ENCODE measurements around the gene ABHD2. TPM values are rescaled to one million over a fixed set of nuclear protein-coding genes. Genes with fewer than 3 reads are reported as not detected.

ABHD2 gene
- polyA plus RNA-seq, 1 experiment, result 51.5 TPM

DNA sequence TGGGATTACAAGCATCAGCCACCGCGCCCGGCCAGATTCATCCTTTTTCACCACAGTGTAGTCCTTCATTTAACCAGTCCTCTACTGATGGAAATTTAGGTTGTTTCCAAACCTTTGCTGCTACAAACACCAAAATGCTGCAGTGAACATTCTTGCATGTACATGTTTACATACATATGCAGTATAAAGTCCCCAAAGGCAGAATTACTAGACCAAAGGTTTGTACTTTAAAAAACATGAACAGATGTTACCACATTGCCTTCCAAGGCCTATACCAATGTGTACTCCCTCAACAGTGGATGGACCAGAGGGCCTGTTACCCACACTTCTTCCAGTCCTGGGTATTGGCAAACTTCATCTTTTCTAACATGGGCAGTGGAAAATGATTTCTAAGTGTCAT is 82.1 kb downstream of the ABHD2 start:
- DNase-seq (ENCODE audit: low read depth, low spot score), result no peak
- no peaks in the 10 kb centered on the region for H3K9me3 ChIP-seq (ENCODE audit: control insufficient read depth, insufficient read depth, low read length)
- H3K27me3 ChIP-seq (ENCODE audit: control insufficient read depth, insufficient read depth, low read length), result no peaks in the 10 kb centered on the region
- TF ChIP-seq, protein P1, sequence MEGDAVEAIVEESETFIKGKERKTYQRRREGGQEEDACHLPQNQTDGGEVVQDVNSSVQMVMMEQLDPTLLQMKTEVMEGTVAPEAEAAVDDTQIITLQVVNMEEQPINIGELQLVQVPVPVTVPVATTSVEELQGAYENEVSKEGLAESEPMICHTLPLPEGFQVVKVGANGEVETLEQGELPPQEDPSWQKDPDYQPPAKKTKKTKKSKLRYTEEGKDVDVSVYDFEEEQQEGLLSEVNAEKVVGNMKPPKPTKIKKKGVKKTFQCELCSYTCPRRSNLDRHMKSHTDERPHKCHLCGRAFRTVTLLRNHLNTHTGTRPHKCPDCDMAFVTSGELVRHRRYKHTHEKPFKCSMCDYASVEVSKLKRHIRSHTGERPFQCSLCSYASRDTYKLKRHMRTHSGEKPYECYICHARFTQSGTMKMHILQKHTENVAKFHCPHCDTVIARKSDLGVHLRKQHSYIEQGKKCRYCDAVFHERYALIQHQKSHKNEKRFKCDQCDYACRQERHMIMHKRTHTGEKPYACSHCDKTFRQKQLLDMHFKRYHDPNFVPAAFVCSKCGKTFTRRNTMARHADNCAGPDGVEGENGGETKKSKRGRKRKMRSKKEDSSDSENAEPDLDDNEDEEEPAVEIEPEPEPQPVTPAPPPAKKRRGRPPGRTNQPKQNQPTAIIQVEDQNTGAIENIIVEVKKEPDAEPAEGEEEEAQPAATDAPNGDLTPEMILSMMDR (IDR thresholded peaks at IDR 0.05; ENCODE audit: low read depth, low read length), result no peak
- ChIA-PET POLR2A (no interaction called here), CTCF (interaction anchor here (1.6 to 5.7 kb wide), 4 partner anchors 16 to 111 kb away, joined by 9 to 134 read pairs (median 12); partner anchors contain the start of gene ABHD2)
- H3K27ac ChIP-seq (ENCODE audit: low read depth, low read length), result no peak overlapping the region
- H3K4me3 ChIP-seq (ENCODE audit: low read depth, low read length), result no peak overlapping the region

DNA sequence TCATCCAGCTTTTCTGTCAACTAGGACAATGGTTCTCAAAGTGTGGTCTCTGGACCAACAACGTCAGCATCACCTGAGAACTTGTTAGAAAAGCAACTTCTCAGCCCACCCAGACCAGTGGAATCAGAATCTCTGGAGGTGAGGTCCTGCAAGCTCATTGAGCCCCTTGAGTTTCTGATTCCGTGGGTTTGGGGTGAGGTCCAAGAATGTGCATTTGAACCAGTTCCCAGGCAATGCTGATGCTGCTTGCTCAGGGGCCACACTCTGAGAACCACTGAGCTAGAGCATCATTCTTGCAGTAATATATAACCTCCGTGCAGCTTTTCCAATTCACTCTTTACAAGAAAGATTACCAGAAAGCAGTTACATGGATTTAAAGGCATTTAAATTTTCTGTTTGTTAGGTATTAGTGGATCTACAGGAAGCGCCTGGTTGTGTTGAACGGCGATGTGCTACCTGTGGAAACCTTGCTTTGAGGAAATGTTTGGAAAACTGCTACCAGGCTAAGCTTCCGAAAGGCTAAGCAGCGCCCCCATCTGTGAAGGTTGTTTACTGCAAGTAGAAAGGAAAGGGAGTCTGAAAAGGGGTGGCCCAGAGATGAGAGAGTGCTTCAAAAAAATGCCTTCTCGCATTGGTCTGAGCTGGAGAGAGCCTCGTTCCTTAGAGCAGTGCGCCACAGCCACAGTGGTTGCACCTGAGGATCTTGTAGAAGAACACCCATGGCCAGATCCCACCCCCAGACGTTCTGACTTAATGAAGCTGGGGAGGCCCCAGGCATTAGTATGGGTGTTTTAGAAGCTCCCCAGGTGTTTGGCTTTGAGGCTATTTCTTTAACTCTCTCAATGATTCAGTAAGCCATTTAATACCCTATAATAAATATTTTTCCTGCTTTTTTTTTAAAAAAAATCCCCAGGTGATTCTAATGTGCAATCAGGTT is 83.1 kb downstream of the ABHD2 start:
- H3K27me3 ChIP-seq (ENCODE audit: control insufficient read depth, insufficient read depth, low read length), result no peaks in the 10 kb centered on the region
- TF ChIP-seq, protein P1 (IDR thresholded peaks at IDR 0.05; ENCODE audit: low read depth, low read length), result peak; percentile 72
- ChIA-PET CTCF (interaction anchor here (0.8 to 5.7 kb wide), 27 partner anchors 10 to 293 kb away, joined by 3 to 134 read pairs (median 6); partner anchors contain the start of gene ABHD2), POLR2A (no interaction called here)
- no peaks in the 10 kb centered on the region for H3K9me3 ChIP-seq (ENCODE audit: control insufficient read depth, insufficient read depth, low read length)
- H3K4me3 ChIP-seq (ENCODE audit: low read depth, low read length), result no peak overlapping the region
- DNase-seq (ENCODE audit: low read depth, low spot score), result no peak
- H3K27ac ChIP-seq (ENCODE audit: low read depth, low read length), result no peak overlapping the region

DNA sequence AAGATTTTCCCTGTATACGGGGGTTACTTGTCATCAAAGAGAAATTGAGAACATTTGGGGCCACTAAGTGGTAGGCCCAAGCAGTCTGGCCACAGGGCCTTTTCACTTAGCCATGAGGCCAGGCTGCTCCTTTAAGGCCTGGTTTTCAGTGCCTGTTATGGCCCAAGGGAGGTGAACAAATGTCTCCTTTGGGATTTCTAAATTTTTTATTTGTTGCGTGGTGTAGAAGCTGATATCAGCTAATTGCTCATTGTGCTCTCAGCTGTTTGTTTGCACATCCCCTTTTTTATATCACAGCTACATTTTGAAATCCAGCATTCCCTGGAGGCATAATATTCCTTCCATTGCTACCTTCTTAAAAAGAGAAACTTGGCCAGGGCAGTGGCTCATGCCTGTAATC is 84.7 kb downstream of the ABHD2 start:
- ChIA-PET CTCF (interaction anchor here (0.8 to 5.7 kb wide), 5 partner anchors 26 to 268 kb away, joined by 3 to 134 read pairs (median 3); no protein-coding TSS in a partner anchor), POLR2A (no interaction called here)
- no peak for DNase-seq (ENCODE audit: low read depth, low spot score)
- H3K27ac ChIP-seq (ENCODE audit: low read depth, low read length), result no peak overlapping the region
- H3K27me3 ChIP-seq (ENCODE audit: control insufficient read depth, insufficient read depth, low read length), result no peaks in the 10 kb centered on the region
- no peaks in the 10 kb centered on the region for H3K9me3 ChIP-seq (ENCODE audit: control insufficient read depth, insufficient read depth, low read length)
- TF ChIP-seq, protein P1 (IDR thresholded peaks at IDR 0.05; ENCODE audit: low read depth, low read length), result no peak
- no peak overlapping the region for H3K4me3 ChIP-seq (ENCODE audit: low read depth, low read length)

DNA sequence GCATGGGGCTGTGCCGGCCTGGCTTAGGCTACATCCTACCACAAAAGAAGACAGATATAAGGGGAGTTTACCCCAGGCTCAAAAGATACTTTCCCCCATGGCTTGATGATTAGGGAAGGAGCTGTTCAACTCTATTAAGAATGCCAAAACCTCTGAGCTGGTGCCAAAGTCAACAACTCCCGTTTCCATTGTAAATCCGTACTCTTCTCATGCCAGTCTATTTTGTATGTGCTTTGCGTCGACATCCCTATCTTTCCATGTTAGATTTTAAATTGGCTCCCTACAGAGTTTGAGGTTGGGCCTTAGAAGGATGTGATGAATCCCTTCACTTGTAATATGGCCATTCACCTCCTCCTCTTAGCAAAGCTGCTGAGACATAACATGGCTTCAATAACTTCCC is 86.2 kb downstream of the ABHD2 start:
- ChIA-PET CTCF (interaction anchor here (5.7 kb wide), 2 partner anchors 115 to 270 kb away, joined by 58 to 134 read pairs; no protein-coding TSS in a partner anchor), POLR2A (no interaction called here)
- no peak for DNase-seq (ENCODE audit: low read depth, low spot score)
- Histone ChIP-seq H3K27me3 (ENCODE audit: control insufficient read depth, insufficient read depth, low read length) (no peaks in the 10 kb centered on the region), H3K4me3 (ENCODE audit: low read depth, low read length) (no peak overlapping the region), H3K9me3 (ENCODE audit: control insufficient read depth, insufficient read depth, low read length) (no peaks in the 10 kb centered on the region), H3K27ac (ENCODE audit: low read depth, low read length) (no peak overlapping the region)
- TF ChIP-seq, protein P1 (IDR thresholded peaks at IDR 0.05; ENCODE audit: low read depth, low read length), result no peak
